ENCODE measurements around the gene TRAPPC12.

Gene TRAPPC12

DNA sequence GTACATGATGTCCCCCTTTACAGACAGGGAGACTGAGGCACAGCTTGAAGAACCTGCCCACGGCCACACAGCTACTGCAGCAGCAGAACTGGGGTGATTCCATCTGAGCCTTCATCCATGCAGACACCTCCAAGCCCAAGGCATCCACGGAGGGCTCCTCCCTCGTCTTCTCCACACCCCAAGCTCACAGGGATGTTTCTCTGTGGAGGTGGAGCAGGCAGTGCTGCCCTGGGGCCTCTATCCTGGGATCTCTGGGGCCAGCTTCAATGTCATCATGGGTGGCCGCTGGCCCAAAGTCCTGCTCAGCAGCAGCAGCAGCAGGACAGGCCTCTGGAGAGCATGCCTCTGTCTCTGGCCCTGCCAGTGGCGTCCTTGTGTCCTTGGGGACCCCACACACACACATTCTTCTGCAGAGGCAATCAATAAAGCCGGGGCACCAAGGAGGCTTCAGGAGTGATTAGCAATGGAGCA, 108.6 kb downstream of the TRAPPC12 start:
- Histone ChIP-seq H3K4me3 (IDR thresholded peaks at IDR 0.05; ENCODE audit: insufficient read depth, low read depth, low read length) (no peak overlapping the region), H3K4me2 (no peak overlapping the region), H3K4me1 (ENCODE audit: low read depth, poor library complexity, severe bottlenecking) (no peaks in the 10 kb centered on the region), H3K79me2 (ENCODE audit: insufficient read depth, low read depth) (no peaks in the 10 kb centered on the region), H3K27me3 (ENCODE audit: insufficient read depth, low read depth) (no peaks in the 10 kb centered on the region), H3K9ac (no peak overlapping the region), H3K36me3 (ENCODE audit: insufficient read depth) (no peaks in the 10 kb centered on the region), H4K20me1 (ENCODE audit: insufficient read depth) (no peaks in the 10 kb centered on the region), H3K27ac (no peak overlapping the region), H2AFZ (ENCODE audit: low read depth) (no peak overlapping the region)
- TF ChIP-seq CTCF (conservative IDR thresholded peaks at IDR 0.05; ENCODE audit: low read depth, low read length): no peak

GRCh38 chr2:3488855-3489763, 109.6 kb downstream of the TRAPPC12 start:
- H3K4me2 ChIP-seq: no peak overlapping the region
- no peak overlapping the region for H2AFZ ChIP-seq (ENCODE audit: low read depth)
- H3K27ac ChIP-seq: no peak overlapping the region
- no peaks in the 10 kb centered on the region for H4K20me1 ChIP-seq (ENCODE audit: insufficient read depth)
- H3K4me3 ChIP-seq (IDR thresholded peaks at IDR 0.05; ENCODE audit: insufficient read depth, low read depth, low read length): no peak overlapping the region
- H3K27me3 ChIP-seq (ENCODE audit: insufficient read depth, low read depth): no peaks in the 10 kb centered on the region
- H3K79me2 ChIP-seq (ENCODE audit: insufficient read depth, low read depth): no peaks in the 10 kb centered on the region
- no peaks in the 10 kb centered on the region for H3K4me1 ChIP-seq (ENCODE audit: low read depth, poor library complexity, severe bottlenecking)
- no peak overlapping the region for H3K9ac ChIP-seq
- H3K36me3 ChIP-seq (ENCODE audit: insufficient read depth): no peaks in the 10 kb centered on the region
- TF ChIP-seq CTCF (conservative IDR thresholded peaks at IDR 0.05; ENCODE audit: low read depth, low read length): no peak

DNA sequence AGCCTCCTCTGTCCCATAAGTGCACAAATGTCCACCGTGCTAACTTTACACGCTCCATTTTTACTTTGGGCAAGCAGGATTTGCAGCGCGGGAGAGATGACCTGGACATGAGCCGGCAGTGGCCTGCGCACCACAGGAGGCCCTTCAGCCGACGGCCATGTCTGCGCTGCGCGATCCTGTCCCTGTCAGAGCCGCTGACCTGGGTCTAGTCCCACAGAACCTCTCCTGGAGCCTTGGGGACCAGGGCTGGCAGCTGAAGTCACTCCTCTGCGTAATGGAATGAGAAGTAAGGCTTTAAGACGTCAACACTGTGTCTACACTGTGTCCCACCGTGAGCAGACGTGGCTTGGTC, 110.2 kb downstream of the TRAPPC12 start:
- Histone ChIP-seq H3K9ac (no peak overlapping the region), H3K36me3 (ENCODE audit: insufficient read depth) (no peaks in the 10 kb centered on the region), H3K79me2 (ENCODE audit: insufficient read depth, low read depth) (no peaks in the 10 kb centered on the region), H4K20me1 (ENCODE audit: insufficient read depth) (no peaks in the 10 kb centered on the region), H3K4me1 (ENCODE audit: low read depth, poor library complexity, severe bottlenecking) (no peaks in the 10 kb centered on the region), H3K27me3 (ENCODE audit: insufficient read depth, low read depth) (no peaks in the 10 kb centered on the region), H3K4me3 (IDR thresholded peaks at IDR 0.05; ENCODE audit: insufficient read depth, low read depth, low read length) (no peak overlapping the region), H3K27ac (no peak overlapping the region), H3K4me2 (no peak overlapping the region), H2AFZ (ENCODE audit: low read depth) (no peak overlapping the region)
- no peak for TF ChIP-seq CTCF (conservative IDR thresholded peaks at IDR 0.05; ENCODE audit: low read depth, low read length)

DNA sequence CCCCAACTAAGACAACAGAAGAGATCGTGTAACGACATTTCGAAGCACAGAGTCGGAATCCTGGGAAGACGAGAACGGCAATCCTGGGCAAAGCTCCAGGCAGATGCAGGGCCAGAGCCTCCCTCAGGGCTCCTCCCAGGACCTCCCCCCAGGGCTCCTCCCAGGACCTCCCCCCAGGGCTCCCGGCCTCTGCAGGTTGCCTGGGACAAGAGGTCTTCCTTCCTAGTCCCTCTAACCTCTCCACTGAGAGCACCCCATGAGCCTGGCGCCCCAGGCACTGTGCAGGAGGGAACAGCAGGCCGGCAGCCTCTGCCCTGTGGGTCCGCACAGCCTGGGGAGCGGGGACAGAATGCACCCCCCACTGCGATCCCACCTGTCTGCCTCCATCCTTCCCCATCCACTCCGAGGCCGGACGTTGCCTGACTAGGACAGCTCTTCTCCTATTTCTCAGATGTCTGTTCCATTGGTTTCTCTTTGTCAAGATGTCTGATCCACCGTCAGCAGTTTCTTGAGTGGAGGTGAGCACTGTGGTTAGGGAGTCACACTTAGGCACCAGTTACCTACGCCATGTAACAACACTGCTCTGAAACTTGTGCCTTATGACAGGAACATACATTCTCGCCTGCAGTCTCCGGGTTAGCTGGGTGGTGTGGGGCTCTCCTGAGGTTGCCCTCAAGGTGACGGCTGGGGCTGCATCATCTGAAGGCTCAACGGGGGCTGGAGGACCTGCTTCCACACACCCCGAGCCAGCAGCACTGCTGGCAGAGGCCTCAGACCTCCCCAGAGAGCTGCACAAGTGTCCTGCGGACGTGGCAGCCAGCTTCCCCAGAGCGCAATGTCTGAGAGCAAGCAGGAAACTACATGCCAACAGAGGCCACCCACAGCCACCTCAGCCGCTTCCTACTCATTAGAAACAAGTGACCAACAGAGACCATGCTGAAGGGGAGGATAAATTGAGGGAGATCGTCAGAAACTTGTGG, 111.0 kb downstream of the TRAPPC12 start:
- TF ChIP-seq CTCF (conservative IDR thresholded peaks at IDR 0.05; ENCODE audit: low read depth, low read length): no peak
- H4K20me1 ChIP-seq (ENCODE audit: insufficient read depth): no peaks in the 10 kb centered on the region
- H3K79me2 ChIP-seq (ENCODE audit: insufficient read depth, low read depth): no peaks in the 10 kb centered on the region
- H3K36me3 ChIP-seq (ENCODE audit: insufficient read depth): no peaks in the 10 kb centered on the region
- H3K27ac ChIP-seq: no peak overlapping the region
- no peaks in the 10 kb centered on the region for H3K4me1 ChIP-seq (ENCODE audit: low read depth, poor library complexity, severe bottlenecking)
- H3K9ac ChIP-seq: no peak overlapping the region
- no peak overlapping the region for H2AFZ ChIP-seq (ENCODE audit: low read depth)
- no peaks in the 10 kb centered on the region for H3K27me3 ChIP-seq (ENCODE audit: insufficient read depth, low read depth)
- H3K4me2 ChIP-seq: no peak overlapping the region
- H3K4me3 ChIP-seq (IDR thresholded peaks at IDR 0.05; ENCODE audit: insufficient read depth, low read depth, low read length): no peak overlapping the region
